Right atrium auricular region (tissue), 2 donors: ENCODE measurements around the gene KIF5A. TPM values are rescaled to one million over a fixed set of nuclear protein-coding genes. Genes with fewer than 3 reads are reported as not detected.

Experiments used
- DNase-seq: peaks from one replicate; pipeline ENCODE4 v3.0.0-alpha.2; 2019; ENCODE audit warnings: low spot score
- H3K27ac ChIP-seq, 2 donors: fragments of 200-600 bp; sonication (generic); 1 replicate in 1 of 2; 2 replicates in 1 of 2; pipeline ENCODE4 v1.5.1; 2016 to 2019
- H3K27me3 ChIP-seq, 2 donors: fragments of 200-600 bp; sonication (generic); one replicate each; pipeline versions ENCODE4 v1.5.1 to v1.6.0; 2017 to 2019
- H3K36me3 ChIP-seq: fragments of 200-600 bp; sonication (generic); one replicate; pipeline ENCODE4 v1.5.1; 2016
- H3K4me1 ChIP-seq, 2 donors: fragments of 200-600 bp; sonication (generic); one replicate each; pipeline versions ENCODE4 v1.5.1 to v1.6.0; 2017 to 2019
- H3K4me3 ChIP-seq, 2 donors: fragments of 200-600 bp; sonication (generic); 1 replicate in 1 of 2; 2 replicates in 1 of 2; pipeline ENCODE4 v1.5.1; 2017 to 2019; ENCODE audit warnings: mild to moderate bottlenecking in 1 of 2, moderate library complexity in 1 of 2
- H3K9me3 ChIP-seq, 2 donors: fragments of 200-600 bp; sonication (generic); one replicate each; pipeline ENCODE4 v1.5.1; 2019
- CTCF ChIP-seq, 2 donors: fragments of 200-600 bp; sonication (generic); IDR thresholded peaks; one replicate each; pipeline ENCODE4 v1.5.1; 2019; ENCODE audit warnings: antibody characterized with exemption in 2 of 2
- total RNA-seq, 2 donors: library from RNA; depleted of rRNA; stranded (reverse); fragments of >200 nt; gene quantifications; one replicate each; pipeline ENCODE4 v1.1.0, GENCODE V29; 2016

The KIF5A gene
- total RNA-seq, 2 donors from 2014 or later = 0.11 to 0.12 TPM

DNA sequence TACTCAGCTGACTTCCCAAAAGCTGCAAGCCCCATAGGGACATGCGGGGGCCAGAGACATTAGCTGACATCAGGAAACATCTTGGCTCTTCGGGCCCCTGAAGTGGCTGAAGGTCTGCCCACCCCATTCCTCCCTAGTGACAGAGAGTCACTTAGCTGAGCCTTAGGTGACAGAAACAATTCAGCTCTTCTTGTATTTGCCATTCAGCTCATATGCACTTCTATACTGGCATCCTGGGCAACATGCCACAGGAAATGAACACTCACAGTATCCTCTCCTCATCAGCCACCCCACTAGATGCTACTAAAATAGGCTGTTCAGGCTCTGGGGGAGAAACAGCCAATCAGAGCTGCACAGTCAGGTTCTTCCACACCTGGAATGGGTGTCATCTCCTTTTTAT is 6.3 kb upstream of the KIF5A start:
- H3K27ac ChIP-seq = peak overlapping the region; percentile 42 to 44

GRCh38 chr12:57545809-57546437 is 3.9 kb upstream of the KIF5A start:
- peaks cover 0 to 40% of the 10 kb centered on the region in 2 donors for H3K4me1 ChIP-seq
- H3K4me3 ChIP-seq = peak overlapping the region; percentile 98 to 100
- TF ChIP-seq CTCF (IDR thresholded peaks at IDR 0.05) = no peak
- peaks cover 3 to 16% of the 10 kb centered on the region in 2 donors for H3K27me3 ChIP-seq
- peak overlapping the region; percentile 89 to 97 for H3K27ac ChIP-seq
- DNase-seq = no peak
- H3K36me3 ChIP-seq = peaks cover 10% of the 10 kb centered on the region
- H3K9me3 ChIP-seq = no peaks in the 10 kb centered on the region

More for the DNA sequence above, 6.3 kb upstream of the KIF5A start:
- DNase-seq = no peak
- Histone ChIP-seq H3K4me3 (no peak overlapping the region), H3K27me3 (no peaks in the 10 kb centered on the region), H3K36me3 (peaks cover 30% of the 10 kb centered on the region), H3K4me1 (peaks cover 0 to 29% of the 10 kb centered on the region in 2 donors), H3K9me3 (no peaks in the 10 kb centered on the region)
- TF ChIP-seq CTCF (IDR thresholded peaks at IDR 0.05) = no peak

GRCh38 chr12:57546438-57547287 is 3.2 kb upstream of the KIF5A start, which contains the start of gene DCTN2:
DCTN2 (minus strand) TSS chr12:57547192; CDS start chr12:57547063, 129 bp downstream.
- peaks cover 3 to 17% of the 10 kb centered on the region in 2 donors for H3K27me3 ChIP-seq
- peak within 1 kb of the TSS; percentile 98 to 100 for H3K4me3 ChIP-seq
- H3K36me3 ChIP-seq = peaks cover 4% of the 10 kb centered on the region
- peak in 1 of 2 donors; percentile 16 for TF ChIP-seq CTCF (IDR thresholded peaks at IDR 0.05)
- no peaks in the 10 kb centered on the region for H3K9me3 ChIP-seq
- H3K4me1 ChIP-seq = peaks cover 0 to 40% of the 10 kb centered on the region in 2 donors
- H3K27ac ChIP-seq = peak within 1 kb of the TSS; percentile 89 to 97
- peak; percentile 98 for DNase-seq

GRCh38 chr12:57547288-57548012 is 2.4 kb upstream of the KIF5A start:
- DNase-seq = no peak
- H3K27ac ChIP-seq = peak overlapping the region; percentile 89 to 97

More at GRCh38 chr12:57547288-57548012, 2.4 kb upstream of the KIF5A start:
- no peaks in the 10 kb centered on the region for H3K9me3 ChIP-seq
- H3K4me1 ChIP-seq = peaks cover 0 to 40% of the 10 kb centered on the region in 2 donors
- peak overlapping the region; percentile 98 to 100 for H3K4me3 ChIP-seq
- H3K27me3 ChIP-seq = peaks cover 3 to 17% of the 10 kb centered on the region in 2 donors
- no peaks in the 10 kb centered on the region for H3K36me3 ChIP-seq
- TF ChIP-seq CTCF (IDR thresholded peaks at IDR 0.05) = no peak
